Spleen (tissue), 7 donors: Measurements from ENCODE around the gene SIDT2.

Source experiments
- CTCF ChIP-seq, 11 experiments: fragments of 200-600 bp in 7 of 11; fragments of 450-650 bp in 4 of 11; sonication (generic) in 4 of 11; IDR thresholded peaks in 8 of 11; conservative IDR thresholded peaks in 3 of 11; 1 replicate in 7 of 11; 2 replicates in 4 of 11; pipeline versions ENCODE4 v1.4.0 to v1.8.0; 2016 to 2021; ENCODE audit warnings: antibody characterized with exemption in 11 of 11, inconsistent platforms in 4 of 11, mild to moderate bottlenecking in 1 of 11
- POLR2AphosphoS5 ChIP-seq, 3 donors: sonication (generic); formaldehyde crosslinking; IDR thresholded peaks; one replicate each; pipeline ENCODE4 v1.5.1; 2017; ENCODE audit warnings: antibody characterized with exemption in 3 of 3
- donor health status: DM: no; HTN: no; CAD: no; lungs with moderate emphysema.
- donor health status: DM: no; HTN: no; CAD: no.
- donor health status: DM: no; HTN: no; CAD: no.

- peak in 1 of 3 donors; percentile 26 for TF ChIP-seq POLR2AphosphoS5 (IDR thresholded peaks at IDR 0.05)
- no peak for TF ChIP-seq CTCF (IDR thresholded peaks at IDR 0.05 in 8 of 11, conservative IDR thresholded peaks at IDR 0.05 in 3 of 11)
Measured at GRCh38 chr11:117144477-117145392, 33.8 kb upstream of the SIDT2 start.
